Small intestine (tissue), 7 donors: Measurements from ENCODE around the gene FAM228B. TPM values are rescaled to one million over a fixed set of nuclear protein-coding genes. Genes with fewer than 3 reads are reported as not detected.
A peak's percentile ranks its signal among the peaks of the same experiment; 100 is the strongest.

Experiments
- DNase-seq, 2 donors: peaks; one replicate each; pipeline versions ENCODE4 v3.0.0 to v3.0.0-alpha.2; 2013
- FAIRE-seq: peaks from 2 replicates; lab custom pipeline; 2012; peaks lifted over from hg19 to GRCh38; lab: Jason Lieb, UNC
- H3K27ac ChIP-seq, 3 donors: one replicate each; pipeline ENCODE4 v1.5.1; 2013; ENCODE audit warnings: low read length in 2 of 3, mild to moderate bottlenecking in 2 of 3, control low read depth in 1 of 3, inconsistent platforms in 1 of 3, low read depth in 1 of 3, moderate library complexity in 1 of 3
- H3K27me3 ChIP-seq, 3 donors: one replicate each; pipeline ENCODE4 v1.6.1; 2013; ENCODE audit warnings: low read length in 3 of 3, inconsistent platforms in 1 of 3; ENCODE audit not compliant: control insufficient read depth in 3 of 3, insufficient read depth in 3 of 3
- H3K36me3 ChIP-seq, 3 donors: one replicate each; pipeline ENCODE4 v1.6.1; 2013; ENCODE audit warnings: low read length in 3 of 3, inconsistent platforms in 1 of 3, low read depth in 1 of 3, mild to moderate bottlenecking in 1 of 3, moderate library complexity in 1 of 3; ENCODE audit not compliant: control insufficient read depth in 3 of 3, insufficient read depth in 2 of 3
- H3K4me1 ChIP-seq, 3 donors: one replicate each; pipeline ENCODE4 v1.6.1; 2013; ENCODE audit warnings: low read length in 2 of 3, inconsistent platforms in 1 of 3, low read depth in 1 of 3, mild to moderate bottlenecking in 1 of 3, moderate library complexity in 1 of 3; ENCODE audit not compliant: control insufficient read depth in 3 of 3, insufficient read depth in 2 of 3
- H3K4me3 ChIP-seq, 3 donors: one replicate each; pipeline ENCODE4 v1.5.1; 2013; ENCODE audit warnings: low read length in 3 of 3, control low read depth in 1 of 3, inconsistent platforms in 1 of 3, low read depth in 1 of 3, mild to moderate bottlenecking in 1 of 3, moderate library complexity in 1 of 3
- H3K9me3 ChIP-seq, 2 donors: one replicate each; pipeline ENCODE4 v1.6.1; 2013; ENCODE audit warnings: low read depth in 1 of 2, low read length in 1 of 2; ENCODE audit not compliant: control insufficient read depth in 2 of 2, insufficient read depth in 1 of 2
- WGBS, 3 donors: extraction: QIAGEN DNeasy Blood & Tissue Kit; methylation state at CpG; one replicate each; pipeline ENCODE4 v1.1.7; 2013; 5-methylcytosine and 5-hydroxymethylcytosine counted together
- polyA plus RNA-seq, 4 donors: library from polyadenylated mRNA; stranded (reverse) in 3 of 4; unstranded in 1 of 4; fragments of 200-250 nt in 3 of 4; fragments of 120-200 nt in 1 of 4; gene quantifications; one replicate each; pipeline versions ENCODE4 v1.2.1 to v1.2.3, GENCODE V29; 2013
- donor health status: healthy with polysubstance abuse.
- donor health status: control.
- donor health status: control.
- donor health status: Bipolar disorder and iron deficiency.
- donor health status: healthy.

FAM228B gene
- polyA plus RNA-seq, 4 donors: 2.9 to 8.4 (median 3.9) TPM

- FAIRE-seq: no peak
- Histone ChIP-seq H3K9me3 (no peaks in the 10 kb centered on the region), H3K27me3 (no peaks in the 10 kb centered on the region), H3K36me3 (peaks cover 0 to 7% (median 0%) of the 10 kb centered on the region in 3 donors), H3K4me1 (peaks cover 0 to 4% (median 0%) of the 10 kb centered on the region in 3 donors), H3K4me3 (no peak overlapping the region), H3K27ac (no peak overlapping the region)
- DNase-seq: peak; percentile 54 to 55
- 42 to 76% (median 50%) methylated on average over 4 of the region's 4 CpGs for WGBS, 3 donors
Measured at GRCh38 chr2:24153478-24153877, 30.2 kb downstream of the FAM228B start.

GRCh38 chr2:24158131-24158530 is 34.9 kb downstream of the FAM228B start:
- Histone ChIP-seq H3K27ac (no peak overlapping the region), H3K27me3 (no peaks in the 10 kb centered on the region), H3K9me3 (no peaks in the 10 kb centered on the region), H3K4me1 (peaks cover 0 to 4% (median 0%) of the 10 kb centered on the region in 3 donors), H3K4me3 (no peak overlapping the region), H3K36me3 (peaks cover 0 to 6% (median 0%) of the 10 kb centered on the region in 3 donors)
- FAIRE-seq: no peak
- DNase-seq: no peak
- WGBS, 3 donors: 80 to 85% (median 80%) methylated on average over 5 of the region's 5 CpGs

- no peak overlapping the region for H3K4me3 ChIP-seq
- no peaks in the 10 kb centered on the region for H3K27me3 ChIP-seq
- H3K27ac ChIP-seq: no peak overlapping the region
- H3K36me3 ChIP-seq: peaks cover 0 to 4% (median 0%) of the 10 kb centered on the region in 3 donors
- DNase-seq (no peak), FAIRE-seq (no peak)
- no peaks in the 10 kb centered on the region for H3K4me1 ChIP-seq
- no peaks in the 10 kb centered on the region for H3K9me3 ChIP-seq
- 82 to 83% (median 83%) methylated on average over 4 of the region's 4 CpGs for WGBS, 3 donors
Measured at GRCh38 chr2:24159708-24160107, 36.4 kb downstream of the FAM228B start.

- Histone ChIP-seq H3K27ac (no peak overlapping the region), H3K36me3 (peaks cover 0 to 4% (median 0%) of the 10 kb centered on the region in 3 donors), H3K9me3 (no peaks in the 10 kb centered on the region), H3K4me1 (no peaks in the 10 kb centered on the region), H3K4me3 (no peak overlapping the region), H3K27me3 (no peaks in the 10 kb centered on the region)
- FAIRE-seq (no peak), DNase-seq (no peak)
Measured at GRCh38 chr2:24160761-24161160, 37.5 kb downstream of the FAM228B start.

GRCh38 chr2:24162494-24162893 is 39.2 kb downstream of the FAM228B start:
- no peak for DNase-seq
- Histone ChIP-seq H3K4me1 (no peaks in the 10 kb centered on the region), H3K27me3 (no peaks in the 10 kb centered on the region), H3K9me3 (no peaks in the 10 kb centered on the region), H3K4me3 (no peak overlapping the region), H3K36me3 (peaks cover 0 to 4% (median 0%) of the 10 kb centered on the region in 3 donors), H3K27ac (no peak overlapping the region)
- 100% methylated on average over 1 of the region's 1 CpG for WGBS, 3 donors
- FAIRE-seq: no peak

- DNase-seq (no peak), FAIRE-seq (no peak)
- WGBS, 3 donors: 39 to 51% (median 45%) methylated on average over 3 of the region's 3 CpGs
- H3K36me3 ChIP-seq: peaks cover 0 to 4% (median 0%) of the 10 kb centered on the region in 3 donors
- H3K4me1 ChIP-seq: no peaks in the 10 kb centered on the region
- H3K9me3 ChIP-seq: no peaks in the 10 kb centered on the region
- no peak overlapping the region for H3K4me3 ChIP-seq
- H3K27ac ChIP-seq: no peak overlapping the region
- H3K27me3 ChIP-seq: no peaks in the 10 kb centered on the region
Measured at GRCh38 chr2:24163186-24163585, 39.9 kb downstream of the FAM228B start.

GRCh38 chr2:24163601-24164000 is 40.3 kb downstream of the FAM228B start:
- no peaks in the 10 kb centered on the region for H3K27me3 ChIP-seq
- FAIRE-seq (no peak), DNase-seq (no peak)
- 82 to 90% (median 82%) methylated on average over 2 of the region's 2 CpGs for WGBS, 3 donors
- no peak overlapping the region for H3K4me3 ChIP-seq
- no peak overlapping the region for H3K27ac ChIP-seq
- no peaks in the 10 kb centered on the region for H3K4me1 ChIP-seq
- no peaks in the 10 kb centered on the region for H3K9me3 ChIP-seq
- H3K36me3 ChIP-seq: peaks cover 0 to 4% (median 0%) of the 10 kb centered on the region in 3 donors

- no peak for FAIRE-seq
Measured at GRCh38 chr2:24164416-24164973, 41.2 kb downstream of the FAM228B start.

GRCh38 chr2:24169023-24169422 is 45.8 kb downstream of the FAM228B start:
- WGBS, 3 donors: 93 to 99% (median 95%) methylated on average over 5 of the region's 5 CpGs

More at GRCh38 chr2:24164416-24164973, 41.2 kb downstream of the FAM228B start:
- Histone ChIP-seq H3K9me3 (no peaks in the 10 kb centered on the region), H3K27ac (no peak overlapping the region), H3K36me3 (peaks cover 0 to 5% (median 0%) of the 10 kb centered on the region in 3 donors), H3K27me3 (no peaks in the 10 kb centered on the region), H3K4me1 (no peaks in the 10 kb centered on the region), H3K4me3 (no peak overlapping the region)
- DNase-seq: peak; percentile 28 to 29
- 46 to 63% (median 54%) methylated on average over 7 to 8 of the region's 8 CpGs for WGBS, 3 donors

More at GRCh38 chr2:24169023-24169422, 45.8 kb downstream of the FAM228B start:
- peaks cover 0 to 3% of the 10 kb centered on the region in 2 donors for H3K9me3 ChIP-seq
- peaks cover 0 to 3% (median 0%) of the 10 kb centered on the region in 3 donors for H3K36me3 ChIP-seq
- no peak for FAIRE-seq
- no peaks in the 10 kb centered on the region for H3K4me1 ChIP-seq
- H3K27ac ChIP-seq: no peak overlapping the region
- no peak for DNase-seq
- H3K4me3 ChIP-seq: no peak overlapping the region
- no peaks in the 10 kb centered on the region for H3K27me3 ChIP-seq
